ENCODE data around the gene CDT1.

DNA sequence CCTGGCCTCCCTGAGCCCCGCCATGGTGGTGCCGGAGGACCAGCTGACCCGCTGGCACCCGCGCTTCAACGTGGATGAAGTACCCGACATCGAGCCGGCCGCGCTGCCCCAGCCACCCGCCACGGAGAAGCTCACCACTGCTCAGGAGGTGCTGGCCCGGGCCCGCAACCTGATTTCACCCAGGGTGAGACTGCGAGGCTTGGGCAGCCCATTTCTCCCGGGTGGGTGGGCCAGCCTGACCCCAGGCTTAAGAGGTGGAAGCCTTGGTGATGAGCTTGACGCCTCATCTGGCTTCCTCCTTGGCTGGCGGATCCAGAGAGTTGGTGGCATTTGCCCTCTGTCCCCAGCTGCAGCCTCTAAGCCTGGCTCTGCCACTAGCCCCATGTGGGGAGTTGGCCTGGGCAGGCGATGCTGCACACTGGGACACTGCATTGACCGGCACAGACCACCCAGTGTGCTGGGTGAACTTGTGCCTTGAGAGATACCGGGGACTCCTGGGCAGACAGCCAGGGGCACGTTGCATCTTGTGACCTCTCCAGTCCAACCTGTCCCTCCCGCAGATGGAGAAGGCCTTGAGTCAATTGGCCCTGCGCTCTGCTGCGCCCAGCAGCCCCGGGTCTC is 3.0 kb downstream of the CDT1 start:
- TF ChIP-seq, protein P1, sequence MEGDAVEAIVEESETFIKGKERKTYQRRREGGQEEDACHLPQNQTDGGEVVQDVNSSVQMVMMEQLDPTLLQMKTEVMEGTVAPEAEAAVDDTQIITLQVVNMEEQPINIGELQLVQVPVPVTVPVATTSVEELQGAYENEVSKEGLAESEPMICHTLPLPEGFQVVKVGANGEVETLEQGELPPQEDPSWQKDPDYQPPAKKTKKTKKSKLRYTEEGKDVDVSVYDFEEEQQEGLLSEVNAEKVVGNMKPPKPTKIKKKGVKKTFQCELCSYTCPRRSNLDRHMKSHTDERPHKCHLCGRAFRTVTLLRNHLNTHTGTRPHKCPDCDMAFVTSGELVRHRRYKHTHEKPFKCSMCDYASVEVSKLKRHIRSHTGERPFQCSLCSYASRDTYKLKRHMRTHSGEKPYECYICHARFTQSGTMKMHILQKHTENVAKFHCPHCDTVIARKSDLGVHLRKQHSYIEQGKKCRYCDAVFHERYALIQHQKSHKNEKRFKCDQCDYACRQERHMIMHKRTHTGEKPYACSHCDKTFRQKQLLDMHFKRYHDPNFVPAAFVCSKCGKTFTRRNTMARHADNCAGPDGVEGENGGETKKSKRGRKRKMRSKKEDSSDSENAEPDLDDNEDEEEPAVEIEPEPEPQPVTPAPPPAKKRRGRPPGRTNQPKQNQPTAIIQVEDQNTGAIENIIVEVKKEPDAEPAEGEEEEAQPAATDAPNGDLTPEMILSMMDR (conservative IDR thresholded peaks at IDR 0.05; ENCODE audit: low read depth in 2 of 2), result no peak
- TF ChIP-seq POLR2AphosphoS5 (IDR thresholded peaks at IDR 0.05; ENCODE audit: low read depth) (no peak), EZH2 (IDR thresholded peaks at IDR 0.05; ENCODE audit: low read depth, unreplicated experiment) (no peak)
